ENCODE measurements around the gene CHST11. TPM values are rescaled to one million over a fixed set of nuclear protein-coding genes. Genes with fewer than 3 reads are reported as not detected.

CHST11 gene
- polyA plus RNA-seq, 1 donor (not counting 4 experiments of a cell fraction or from before 2014, with no cell fraction given), result 11.9 TPM

DNA sequence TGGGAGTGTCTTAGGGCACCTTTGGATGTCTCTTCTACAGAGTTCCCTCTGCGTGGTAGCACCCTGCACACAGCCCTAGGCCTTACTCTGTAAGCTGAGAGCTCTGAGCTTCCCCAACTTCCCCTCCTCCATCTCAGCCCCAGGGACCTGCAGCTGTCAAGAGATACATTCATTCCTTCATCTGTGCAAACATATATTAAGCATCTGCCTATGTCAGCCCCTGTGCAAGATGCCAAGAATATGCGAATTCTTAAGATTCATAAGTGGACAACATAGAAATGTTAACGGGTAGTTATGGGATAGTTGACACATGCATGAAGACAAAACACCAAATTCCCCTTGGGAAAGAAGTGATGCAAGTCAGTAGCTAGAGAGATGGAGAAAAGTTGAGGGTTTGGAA is 310.5 kb downstream of the CHST11 start:
- FAIRE-seq, result no peak
- no peaks in the 10 kb centered on the region for H4K20me1 ChIP-seq (ENCODE audit: control insufficient read depth, extremely low read depth, insufficient read depth, low read length)
- H3K4me1 ChIP-seq (ENCODE audit: control insufficient read depth, extremely low read depth, insufficient read depth, low read length), result peaks cover 14% of the 10 kb centered on the region
- DNase-seq (ENCODE audit: low read depth, low spot score), result no peak
- H2AFZ ChIP-seq (ENCODE audit: control insufficient read depth, low read length), result no peak overlapping the region
- dilution Hi-C loops (cut with MboI; ENCODE audit: extremely low pct_ligation_motif_present, low sequenced_read_pairs), result no loop called here
- no peaks in the 10 kb centered on the region for H3K79me2 ChIP-seq (ENCODE audit: control insufficient read depth, insufficient read depth, low read length)
- H3K9me1 ChIP-seq (ENCODE audit: control insufficient read depth, extremely low read depth, insufficient read depth, low read length), result no peaks in the 10 kb centered on the region
- no peaks in the 10 kb centered on the region for H3K36me3 ChIP-seq (ENCODE audit: control insufficient read depth in 2 of 2, extremely low read depth in 1 of 2, insufficient read depth in 2 of 2, low read length in 2 of 2)
- no peaks in the 10 kb centered on the region for H3K9me3 ChIP-seq (ENCODE audit: control insufficient read depth, low read depth, low read length)
- no peak overlapping the region for H3K9ac ChIP-seq (ENCODE audit: control insufficient read depth, extremely low read depth, insufficient read depth, low read length)
- H3K4me3 ChIP-seq (ENCODE audit: control insufficient read depth in 2 of 3, extremely low read depth in 1 of 3, insufficient read depth in 2 of 3, low read depth in 1 of 3, low read length in 3 of 3), result no peak overlapping the region
- TF ChIP-seq EZH2 (IDR thresholded peaks at IDR 0.05; ENCODE audit: low read length), result no peak
- TF ChIP-seq CTCF (optimal IDR thresholded peaks at IDR 0.05 in 1 of 3, IDR thresholded peaks at IDR 0.05 in 1 of 3, conservative IDR thresholded peaks at IDR 0.05 in 1 of 3; ENCODE audit: extremely low read depth in 1 of 3, insufficient read depth in 2 of 3, low read length in 3 of 3), result no peak
- H3K27ac ChIP-seq (ENCODE audit: control insufficient read depth, insufficient read depth, low read length), result no peak overlapping the region
- H3K27me3 ChIP-seq (ENCODE audit: control insufficient read depth, extremely low read depth, insufficient read depth, low read length), result no peaks in the 10 kb centered on the region
- no peak overlapping the region for H3K4me2 ChIP-seq (ENCODE audit: control insufficient read depth, extremely low read depth, insufficient read depth, low read depth, low read length)

DNA sequence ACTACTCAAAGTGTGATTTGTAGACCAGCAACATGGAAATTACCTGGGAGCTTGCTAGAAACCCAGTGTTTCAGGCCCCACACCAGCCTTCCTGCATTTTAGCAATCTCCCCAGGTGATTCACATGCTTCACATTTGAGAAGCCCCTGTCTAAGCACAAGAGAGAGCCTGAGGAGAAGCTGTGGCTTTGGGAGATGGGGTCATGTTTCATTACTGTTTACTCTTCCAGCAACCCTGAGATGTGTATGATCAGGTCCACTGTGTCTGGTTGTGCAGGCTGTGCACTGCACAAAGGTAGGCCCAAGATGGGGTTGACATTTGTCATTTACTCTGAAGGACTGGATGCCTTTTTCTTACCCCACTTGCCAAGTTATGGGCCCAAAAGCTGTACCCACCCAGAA is 311.3 kb downstream of the CHST11 start:
- no peak overlapping the region for H2AFZ ChIP-seq (ENCODE audit: control insufficient read depth, low read length)
- H3K4me2 ChIP-seq (ENCODE audit: control insufficient read depth, extremely low read depth, insufficient read depth, low read depth, low read length), result no peak overlapping the region
- FAIRE-seq, result no peak
- no peaks in the 10 kb centered on the region for H3K79me2 ChIP-seq (ENCODE audit: control insufficient read depth, insufficient read depth, low read length)
- H3K36me3 ChIP-seq (ENCODE audit: control insufficient read depth in 2 of 2, extremely low read depth in 1 of 2, insufficient read depth in 2 of 2, low read length in 2 of 2), result no peaks in the 10 kb centered on the region
- H3K27ac ChIP-seq (ENCODE audit: control insufficient read depth, insufficient read depth, low read length), result no peak overlapping the region
- no peak for DNase-seq (ENCODE audit: low read depth, low spot score)
- no peaks in the 10 kb centered on the region for H3K27me3 ChIP-seq (ENCODE audit: control insufficient read depth, extremely low read depth, insufficient read depth, low read length)
- peaks cover 12% of the 10 kb centered on the region for H3K4me1 ChIP-seq (ENCODE audit: control insufficient read depth, extremely low read depth, insufficient read depth, low read length)
- H4K20me1 ChIP-seq (ENCODE audit: control insufficient read depth, extremely low read depth, insufficient read depth, low read length), result no peaks in the 10 kb centered on the region
- no peaks in the 10 kb centered on the region for H3K9me1 ChIP-seq (ENCODE audit: control insufficient read depth, extremely low read depth, insufficient read depth, low read length)
- no peak overlapping the region for H3K4me3 ChIP-seq (ENCODE audit: control insufficient read depth in 2 of 3, extremely low read depth in 1 of 3, insufficient read depth in 2 of 3, low read depth in 1 of 3, low read length in 3 of 3)
- no peak overlapping the region for H3K9ac ChIP-seq (ENCODE audit: control insufficient read depth, extremely low read depth, insufficient read depth, low read length)
- dilution Hi-C loops (cut with MboI; ENCODE audit: extremely low pct_ligation_motif_present, low sequenced_read_pairs), result no loop called here
- no peak for TF ChIP-seq EZH2 (IDR thresholded peaks at IDR 0.05; ENCODE audit: low read length)
- TF ChIP-seq CTCF (optimal IDR thresholded peaks at IDR 0.05 in 1 of 3, IDR thresholded peaks at IDR 0.05 in 1 of 3, conservative IDR thresholded peaks at IDR 0.05 in 1 of 3; ENCODE audit: extremely low read depth in 1 of 3, insufficient read depth in 2 of 3, low read length in 3 of 3), result no peak
- no peaks in the 10 kb centered on the region for H3K9me3 ChIP-seq (ENCODE audit: control insufficient read depth, low read depth, low read length)
